DND-41 (cell line): ENCODE results near the gene EPM2A.
"Not testable (repeated sequence)": the region's sequence is repeated elsewhere in the genome, so short reads cannot be mapped to it uniquely, and the experiment has no call there.

Experiments
- EZH2 ChIP-seq: IDR thresholded peaks from 3 replicates; pipeline ENCODE4 v1.6.1; 2012; ENCODE audit warnings: borderline replicate concordance, low read depth, mild to moderate bottlenecking, moderate library complexity, low read length, inconsistent platforms; ENCODE audit not compliant: severe bottlenecking
- TF ChIP-seq, protein P1 (sequence below): IDR thresholded peaks from 2 replicates; pipeline ENCODE4 v1.5.1; 2012; ENCODE audit warnings: borderline replicate concordance, low read length, moderate library complexity, mild to moderate bottlenecking; ENCODE audit not compliant: poor library complexity, severe bottlenecking; ENCODE audit errors: extremely low read depth

DNA sequence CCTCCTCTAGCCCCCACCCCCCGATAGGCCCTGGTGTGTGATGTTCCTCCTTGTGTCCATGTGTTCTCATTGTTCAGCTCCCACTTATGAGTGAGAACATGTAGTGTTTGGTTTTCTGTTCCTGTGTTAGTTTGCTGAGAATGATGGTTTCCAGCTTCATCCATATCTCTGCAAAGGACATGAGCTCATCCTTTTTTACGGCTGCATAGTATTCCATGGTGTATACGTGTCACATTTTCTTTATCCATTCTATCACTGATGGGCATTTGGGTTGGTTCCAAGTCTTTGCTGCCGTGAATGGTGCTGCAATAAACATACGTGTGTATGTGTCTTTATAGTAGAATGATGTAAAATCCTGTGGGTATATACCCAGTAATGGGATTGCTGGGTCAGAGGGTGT, 4.4 kb upstream of the EPM2A start:
- TF ChIP-seq, protein P1, sequence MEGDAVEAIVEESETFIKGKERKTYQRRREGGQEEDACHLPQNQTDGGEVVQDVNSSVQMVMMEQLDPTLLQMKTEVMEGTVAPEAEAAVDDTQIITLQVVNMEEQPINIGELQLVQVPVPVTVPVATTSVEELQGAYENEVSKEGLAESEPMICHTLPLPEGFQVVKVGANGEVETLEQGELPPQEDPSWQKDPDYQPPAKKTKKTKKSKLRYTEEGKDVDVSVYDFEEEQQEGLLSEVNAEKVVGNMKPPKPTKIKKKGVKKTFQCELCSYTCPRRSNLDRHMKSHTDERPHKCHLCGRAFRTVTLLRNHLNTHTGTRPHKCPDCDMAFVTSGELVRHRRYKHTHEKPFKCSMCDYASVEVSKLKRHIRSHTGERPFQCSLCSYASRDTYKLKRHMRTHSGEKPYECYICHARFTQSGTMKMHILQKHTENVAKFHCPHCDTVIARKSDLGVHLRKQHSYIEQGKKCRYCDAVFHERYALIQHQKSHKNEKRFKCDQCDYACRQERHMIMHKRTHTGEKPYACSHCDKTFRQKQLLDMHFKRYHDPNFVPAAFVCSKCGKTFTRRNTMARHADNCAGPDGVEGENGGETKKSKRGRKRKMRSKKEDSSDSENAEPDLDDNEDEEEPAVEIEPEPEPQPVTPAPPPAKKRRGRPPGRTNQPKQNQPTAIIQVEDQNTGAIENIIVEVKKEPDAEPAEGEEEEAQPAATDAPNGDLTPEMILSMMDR, result not testable (repeated sequence)
- not testable (repeated sequence) for TF ChIP-seq EZH2
